HG03571 (cell line): ENCODE results near the gene PIR.

ENCODE experiments used
- ATAC-seq: cut with Tn5 transposase; IDR thresholded peaks from one replicate; pipeline ENCODE4 v1.9.1; 2021; ENCODE audit not compliant: unreplicated experiment

The PIR gene

GRCh38 chrX:15492469-15492868, 664 bp downstream of the PIR start:
- no peak for ATAC-seq

- no peak for ATAC-seq
Measured at GRCh38 chrX:15483891-15484290, 9.2 kb downstream of the PIR start.

- no peak for ATAC-seq
Measured at GRCh38 chrX:15475486-15475885, 17.6 kb downstream of the PIR start.

- no peak for ATAC-seq
Measured at GRCh38 chrX:15475021-15475420, 18.1 kb downstream of the PIR start.

GRCh38 chrX:15474028-15474427, 19.1 kb downstream of the PIR start:
- no peak for ATAC-seq

GRCh38 chrX:15472531-15472930, 20.6 kb downstream of the PIR start:
- no peak for ATAC-seq

GRCh38 chrX:15471028-15471427, 22.1 kb downstream of the PIR start:
- ATAC-seq = no peak

- no peak for ATAC-seq
Measured at GRCh38 chrX:15469613-15470012, 23.5 kb downstream of the PIR start.

- no peak for ATAC-seq
Measured at GRCh38 chrX:15468036-15468435, 25.1 kb downstream of the PIR start.

- no peak for ATAC-seq
Measured at GRCh38 chrX:15465896-15466651, 27.1 kb downstream of the PIR start.

GRCh38 chrX:15465347-15465746, 27.8 kb downstream of the PIR start:
- ATAC-seq = no peak

- ATAC-seq = no peak
Measured at GRCh38 chrX:15464704-15465103, 28.4 kb downstream of the PIR start.

- no peak for ATAC-seq
Measured at GRCh38 chrX:15451913-15452312, 41.2 kb downstream of the PIR start.

GRCh38 chrX:15448010-15448639, 45.0 kb downstream of the PIR start:
- ATAC-seq = no peak

GRCh38 chrX:15441464-15441863, 51.7 kb downstream of the PIR start:
- ATAC-seq = no peak

- no peak for ATAC-seq
Measured at GRCh38 chrX:15438332-15438731, 54.8 kb downstream of the PIR start.

GRCh38 chrX:15437724-15438123, 55.4 kb downstream of the PIR start:
- ATAC-seq = no peak

- ATAC-seq = no peak
Measured at GRCh38 chrX:15435836-15436619, 57.1 kb downstream of the PIR start.

- no peak for ATAC-seq
Measured at GRCh38 chrX:15434205-15434604, 58.9 kb downstream of the PIR start.

GRCh38 chrX:15430584-15430983, 62.5 kb downstream of the PIR start:
- ATAC-seq = no peak

GRCh38 chrX:15430076-15430475, 63.1 kb downstream of the PIR start:
- ATAC-seq = no peak

- ATAC-seq = no peak
Measured at GRCh38 chrX:15425024-15425423, 68.1 kb downstream of the PIR start.
